ENCODE measurements around the gene ARVCF.

ARVCF gene

DNA sequence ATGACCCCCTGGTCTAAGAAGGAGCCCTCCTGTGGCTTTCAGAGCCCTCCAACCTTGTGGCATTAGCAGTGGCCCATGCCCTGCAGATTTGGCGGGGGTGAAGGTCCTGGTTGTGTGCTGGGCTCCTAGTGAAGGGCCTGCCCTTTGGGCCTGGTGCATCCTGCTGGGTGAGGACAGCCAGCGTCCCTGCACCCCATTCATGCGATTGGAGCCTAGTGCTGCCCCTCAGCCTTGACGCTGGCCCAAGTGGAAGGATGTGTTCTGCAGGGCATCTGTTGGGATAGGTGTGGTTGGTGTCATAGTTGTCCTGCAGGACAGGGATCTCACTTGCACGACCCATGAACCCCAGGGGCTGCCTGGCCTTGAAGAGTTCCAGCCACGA is 35.3 kb upstream of the ARVCF start:
- Histone ChIP-seq H3K9me3 (replicated peaks; ENCODE audit: low read length) (no peaks in the 10 kb centered on the region), H3K4me2 (ENCODE audit: low read length) (no peak overlapping the region), H3K9ac (ENCODE audit: low read depth, low read length) (no peak overlapping the region), H3K4me3 (ENCODE audit: low read length) (no peak overlapping the region), H3K36me3 (ENCODE audit: insufficient read depth, low read length) (peaks cover 52% of the 10 kb centered on the region), H3K27me3 (ENCODE audit: control insufficient read depth, insufficient read depth, low read length) (no peaks in the 10 kb centered on the region), H3K4me1 (ENCODE audit: control insufficient read depth, insufficient read depth, low read length) (no peaks in the 10 kb centered on the region)

DNA sequence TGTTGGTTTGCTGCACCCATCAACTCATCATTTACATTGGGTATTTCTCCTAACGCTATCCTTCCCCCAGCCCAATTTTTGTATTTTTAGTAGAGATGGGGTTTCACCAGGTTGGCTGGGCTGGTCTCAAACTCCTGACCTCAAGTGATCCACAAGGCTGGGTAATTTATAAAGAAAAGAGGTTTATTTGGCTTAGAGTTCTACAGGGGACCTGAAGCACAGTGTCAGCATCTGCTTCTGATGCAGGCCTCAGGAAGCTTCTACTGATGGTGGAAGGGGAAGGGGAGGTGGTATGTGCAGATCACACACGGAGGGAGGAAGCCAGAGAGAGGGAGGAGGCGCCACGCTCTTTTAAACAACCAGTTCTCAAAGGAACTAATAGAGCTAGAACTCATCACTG is 30.1 kb upstream of the ARVCF start:
- no peak overlapping the region for H3K4me3 ChIP-seq (ENCODE audit: low read length)
- H3K9ac ChIP-seq (ENCODE audit: low read depth, low read length) = no peak overlapping the region
- H3K36me3 ChIP-seq (ENCODE audit: insufficient read depth, low read length) = peaks cover 37% of the 10 kb centered on the region
- H3K27me3 ChIP-seq (ENCODE audit: control insufficient read depth, insufficient read depth, low read length) = no peaks in the 10 kb centered on the region
- no peaks in the 10 kb centered on the region for H3K9me3 ChIP-seq (replicated peaks; ENCODE audit: low read length)
- H3K4me1 ChIP-seq (ENCODE audit: control insufficient read depth, insufficient read depth, low read length) = no peaks in the 10 kb centered on the region
- no peak overlapping the region for H3K4me2 ChIP-seq (ENCODE audit: low read length)

DNA sequence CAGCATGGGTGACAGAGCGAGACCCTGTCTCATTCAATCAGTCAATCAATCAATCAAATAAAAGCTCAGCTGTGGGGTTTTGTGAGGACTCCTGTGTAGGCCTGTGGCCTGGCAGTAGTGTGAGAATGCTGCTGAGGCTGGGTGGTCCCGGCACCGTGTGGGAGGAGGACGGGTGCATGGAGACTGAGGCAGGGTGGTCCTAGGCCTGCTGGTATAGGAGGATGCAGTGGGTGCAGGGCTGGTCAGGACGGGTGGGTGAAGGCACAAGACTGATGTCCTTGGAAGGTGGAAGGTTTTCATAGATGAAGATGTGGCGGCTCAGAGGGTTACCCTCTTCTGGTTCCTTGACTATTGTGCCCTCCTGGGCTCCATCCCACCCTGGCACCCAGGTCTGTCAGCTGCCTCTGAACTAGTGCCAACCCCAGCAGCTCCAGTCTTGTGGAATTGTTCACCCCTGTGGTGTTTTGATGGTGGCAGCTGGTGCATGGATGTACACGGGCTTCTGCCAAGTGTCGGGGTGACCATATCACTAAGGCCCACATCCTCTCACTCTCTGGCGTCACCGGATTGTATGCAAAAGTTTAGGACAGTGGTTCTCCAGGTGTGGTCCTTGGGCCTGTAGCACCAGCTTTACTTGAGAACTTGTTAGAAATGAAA is 28.0 kb upstream of the ARVCF start:
- H3K36me3 ChIP-seq (ENCODE audit: insufficient read depth, low read length) = peaks cover 39% of the 10 kb centered on the region
- no peaks in the 10 kb centered on the region for H3K4me1 ChIP-seq (ENCODE audit: control insufficient read depth, insufficient read depth, low read length)
- H3K9me3 ChIP-seq (replicated peaks; ENCODE audit: low read length) = no peaks in the 10 kb centered on the region
- H3K9ac ChIP-seq (ENCODE audit: low read depth, low read length) = no peak overlapping the region
- no peak overlapping the region for H3K4me2 ChIP-seq (ENCODE audit: low read length)
- no peak overlapping the region for H3K4me3 ChIP-seq (ENCODE audit: low read length)
- H3K27me3 ChIP-seq (ENCODE audit: control insufficient read depth, insufficient read depth, low read length) = no peaks in the 10 kb centered on the region

GRCh38 chr22:20043997-20044342 is 27.3 kb upstream of the ARVCF start:
- Histone ChIP-seq H3K4me3 (ENCODE audit: low read length) (no peak overlapping the region), H3K9me3 (replicated peaks; ENCODE audit: low read length) (no peaks in the 10 kb centered on the region), H3K27me3 (ENCODE audit: control insufficient read depth, insufficient read depth, low read length) (no peaks in the 10 kb centered on the region), H3K9ac (ENCODE audit: low read depth, low read length) (no peak overlapping the region), H3K4me2 (ENCODE audit: low read length) (no peak overlapping the region), H3K4me1 (ENCODE audit: control insufficient read depth, insufficient read depth, low read length) (no peaks in the 10 kb centered on the region), H3K36me3 (ENCODE audit: insufficient read depth, low read length) (peaks cover 37% of the 10 kb centered on the region)

- Histone ChIP-seq H3K9ac (ENCODE audit: low read depth, low read length) (no peak overlapping the region), H3K36me3 (ENCODE audit: insufficient read depth, low read length) (peaks cover 38% of the 10 kb centered on the region), H3K4me3 (ENCODE audit: low read length) (no peak overlapping the region), H3K4me1 (ENCODE audit: control insufficient read depth, insufficient read depth, low read length) (no peaks in the 10 kb centered on the region), H3K27me3 (ENCODE audit: control insufficient read depth, insufficient read depth, low read length) (no peaks in the 10 kb centered on the region), H3K4me2 (ENCODE audit: low read length) (no peak overlapping the region), H3K9me3 (replicated peaks; ENCODE audit: low read length) (no peaks in the 10 kb centered on the region)
These were observed 26.7 kb upstream of the ARVCF start for GRCh38 chr22:20043057-20043996.

GRCh38 chr22:20040327-20041200 is 23.9 kb upstream of the ARVCF start:
- Histone ChIP-seq H3K9ac (ENCODE audit: low read depth, low read length) (no peak overlapping the region), H3K4me3 (ENCODE audit: low read length) (no peak overlapping the region), H3K4me2 (ENCODE audit: low read length) (no peak overlapping the region), H3K9me3 (replicated peaks; ENCODE audit: low read length) (no peaks in the 10 kb centered on the region), H3K36me3 (ENCODE audit: insufficient read depth, low read length) (peaks cover 33% of the 10 kb centered on the region), H3K27me3 (ENCODE audit: control insufficient read depth, insufficient read depth, low read length) (no peaks in the 10 kb centered on the region), H3K4me1 (ENCODE audit: control insufficient read depth, insufficient read depth, low read length) (no peaks in the 10 kb centered on the region)

DNA sequence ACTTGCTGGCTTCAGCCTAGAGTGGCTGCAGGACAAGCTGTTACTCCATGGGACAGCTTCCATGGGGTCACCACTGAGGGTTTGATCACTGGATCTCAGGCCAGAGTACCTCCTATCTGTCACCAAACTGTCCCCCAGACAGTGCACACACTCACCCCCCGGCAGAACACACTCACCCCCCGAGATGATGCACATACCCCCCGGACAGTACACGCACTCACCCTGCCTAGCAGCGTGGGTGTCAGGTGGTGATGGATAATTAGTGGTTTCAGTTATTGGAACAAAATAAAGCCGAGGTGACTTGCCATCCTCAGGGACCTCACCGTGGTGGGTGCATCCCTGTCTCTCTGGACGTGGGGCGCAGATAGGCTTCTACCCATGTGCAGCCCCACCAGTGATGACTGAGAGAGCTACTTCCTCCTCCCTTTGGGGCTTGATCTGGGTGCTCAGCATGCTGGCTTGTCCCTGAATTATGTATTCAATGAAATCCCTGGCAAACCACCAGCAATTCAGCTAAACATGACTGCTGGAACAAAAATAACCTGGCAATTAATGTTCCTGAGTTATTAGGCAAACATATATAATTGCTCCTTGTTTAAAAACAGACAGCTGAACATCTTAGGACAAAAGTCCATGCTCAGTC is 23.2 kb upstream of the ARVCF start:
- Histone ChIP-seq H3K9me3 (replicated peaks; ENCODE audit: low read length) (no peaks in the 10 kb centered on the region), H3K9ac (ENCODE audit: low read depth, low read length) (no peak overlapping the region), H3K4me2 (ENCODE audit: low read length) (no peak overlapping the region), H3K36me3 (ENCODE audit: insufficient read depth, low read length) (peaks cover 32% of the 10 kb centered on the region), H3K27me3 (ENCODE audit: control insufficient read depth, insufficient read depth, low read length) (no peaks in the 10 kb centered on the region), H3K4me3 (ENCODE audit: low read length) (no peak overlapping the region), H3K4me1 (ENCODE audit: control insufficient read depth, insufficient read depth, low read length) (no peaks in the 10 kb centered on the region)

DNA sequence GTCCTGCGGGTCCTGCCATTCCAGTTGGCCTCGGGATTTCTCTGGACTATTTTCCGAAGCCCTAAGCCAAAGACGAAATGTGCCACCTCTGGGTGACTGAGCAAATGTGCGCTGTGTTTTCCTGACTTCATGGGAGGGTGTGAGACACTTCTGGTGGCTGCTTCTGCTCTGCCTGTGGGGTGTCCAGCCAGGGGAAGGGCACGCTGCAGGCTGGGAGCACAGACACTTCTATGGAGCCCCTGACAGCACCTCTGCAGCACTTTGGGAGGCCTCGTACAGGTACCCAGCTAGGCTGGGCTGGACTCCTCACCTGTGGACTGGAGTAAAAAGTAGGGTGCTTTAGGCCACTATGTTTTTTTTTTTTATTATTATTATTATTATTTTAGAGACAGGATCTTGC is 22.0 kb upstream of the ARVCF start:
- no peak overlapping the region for H3K9ac ChIP-seq (ENCODE audit: low read depth, low read length)
- H3K9me3 ChIP-seq (replicated peaks; ENCODE audit: low read length) = no peaks in the 10 kb centered on the region
- no peaks in the 10 kb centered on the region for H3K4me1 ChIP-seq (ENCODE audit: control insufficient read depth, insufficient read depth, low read length)
- no peaks in the 10 kb centered on the region for H3K27me3 ChIP-seq (ENCODE audit: control insufficient read depth, insufficient read depth, low read length)
- no peak overlapping the region for H3K4me2 ChIP-seq (ENCODE audit: low read length)
- no peak overlapping the region for H3K4me3 ChIP-seq (ENCODE audit: low read length)
- peaks cover 23% of the 10 kb centered on the region for H3K36me3 ChIP-seq (ENCODE audit: insufficient read depth, low read length)

- Histone ChIP-seq H3K9ac (ENCODE audit: low read depth, low read length) (no peak overlapping the region), H3K4me3 (ENCODE audit: low read length) (no peak overlapping the region), H3K4me1 (ENCODE audit: control insufficient read depth, insufficient read depth, low read length) (no peaks in the 10 kb centered on the region), H3K27me3 (ENCODE audit: control insufficient read depth, insufficient read depth, low read length) (no peaks in the 10 kb centered on the region), H3K36me3 (ENCODE audit: insufficient read depth, low read length) (peaks cover 18% of the 10 kb centered on the region), H3K4me2 (ENCODE audit: low read length) (no peak overlapping the region), H3K9me3 (replicated peaks; ENCODE audit: low read length) (no peaks in the 10 kb centered on the region)
These were observed 20.8 kb upstream of the ARVCF start for GRCh38 chr22:20037419-20037818.

- Histone ChIP-seq H3K27me3 (ENCODE audit: control insufficient read depth, insufficient read depth, low read length) (no peaks in the 10 kb centered on the region), H3K4me2 (ENCODE audit: low read length) (no peak overlapping the region), H3K9me3 (replicated peaks; ENCODE audit: low read length) (no peaks in the 10 kb centered on the region), H3K9ac (ENCODE audit: low read depth, low read length) (no peak overlapping the region), H3K4me1 (ENCODE audit: control insufficient read depth, insufficient read depth, low read length) (no peaks in the 10 kb centered on the region), H3K4me3 (ENCODE audit: low read length) (no peak overlapping the region), H3K36me3 (ENCODE audit: insufficient read depth, low read length) (peaks cover 24% of the 10 kb centered on the region)
These were observed 20.1 kb upstream of the ARVCF start for GRCh38 chr22:20036535-20037392.

Data from skeletal muscle satellite cell (primary cell).